Measurements from ENCODE around the gene CROCC2.

Gene CROCC2

DNA sequence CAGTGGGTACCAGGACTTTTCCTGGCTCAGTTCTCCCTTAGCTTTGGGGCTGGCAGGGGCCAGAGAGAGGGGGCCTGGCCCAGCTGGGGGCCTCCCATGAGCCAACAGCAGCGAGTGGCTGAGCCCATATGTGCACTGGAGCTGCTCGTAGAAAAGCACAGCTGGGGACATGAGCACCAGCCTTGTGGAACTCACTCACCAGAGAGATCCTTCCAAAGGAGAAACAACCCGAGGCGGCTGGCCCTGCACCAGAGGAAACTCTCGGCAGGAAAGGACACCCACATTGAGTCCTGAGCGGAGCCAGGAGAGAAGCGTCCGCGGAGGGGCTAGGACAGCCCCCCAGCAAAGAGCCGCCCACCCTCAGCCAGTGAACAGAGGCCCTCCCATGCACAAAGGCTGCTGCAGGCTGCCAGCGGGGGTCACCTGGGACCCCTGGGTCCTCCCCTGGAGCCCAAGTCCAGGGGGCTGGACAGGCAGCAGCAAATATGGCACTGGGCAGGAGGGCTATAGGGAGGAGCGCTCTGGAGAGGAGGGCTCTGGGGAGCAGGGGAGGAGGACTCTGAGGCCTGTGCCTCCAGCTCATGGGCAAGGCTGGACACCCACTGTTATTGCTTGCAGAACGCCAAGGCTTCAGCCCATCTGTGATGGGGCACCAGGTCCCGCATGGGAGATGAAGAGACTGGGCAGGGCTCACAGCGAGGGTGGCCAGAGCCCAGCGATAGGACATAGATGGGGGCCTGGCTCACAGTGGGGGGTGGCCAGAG lies 50.2 kb downstream of the CROCC2 start:
- DNase-seq (ENCODE audit: low read depth), result no peak

DNA sequence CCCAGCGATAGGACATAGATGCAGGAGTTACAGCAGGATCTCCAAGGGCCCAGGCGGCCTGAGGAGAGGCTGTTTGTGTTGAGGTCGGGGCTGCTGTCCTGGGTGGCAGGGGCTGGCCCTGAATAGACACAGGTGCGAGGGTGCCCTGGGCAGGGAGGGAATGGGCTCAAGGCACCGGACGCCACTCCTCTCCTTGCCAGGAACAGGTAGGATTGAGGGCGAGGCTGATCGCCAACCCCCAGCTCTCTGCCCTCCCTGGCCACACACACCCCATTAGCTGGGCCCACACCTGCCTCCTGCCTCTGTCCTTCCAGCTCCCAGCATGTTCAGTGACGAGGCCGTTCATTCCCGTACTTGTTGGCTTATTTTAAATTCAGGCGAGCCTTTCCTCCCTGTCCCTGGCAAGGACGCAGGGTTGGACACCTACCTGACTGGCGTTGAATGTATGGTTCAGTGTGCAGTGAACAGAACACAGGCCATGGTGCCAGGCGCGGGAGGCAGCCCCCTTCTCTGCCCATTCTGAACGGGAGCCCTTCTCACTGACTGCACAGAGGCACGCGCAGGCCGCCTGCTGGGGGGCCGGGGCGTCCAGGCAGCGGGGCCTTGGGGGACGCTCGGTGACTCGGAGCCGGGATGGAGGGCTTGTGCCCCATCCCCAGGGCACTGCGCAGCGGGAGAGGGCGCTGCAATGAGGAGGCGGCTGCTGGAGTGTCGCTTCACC lies 51.0 kb downstream of the CROCC2 start:
- DNase-seq (ENCODE audit: low read depth), result no peak

- DNase-seq (ENCODE audit: low read depth), result no peak
These were observed 51.7 kb downstream of the CROCC2 start for GRCh38 chr2:240957656-240958365.

DNA sequence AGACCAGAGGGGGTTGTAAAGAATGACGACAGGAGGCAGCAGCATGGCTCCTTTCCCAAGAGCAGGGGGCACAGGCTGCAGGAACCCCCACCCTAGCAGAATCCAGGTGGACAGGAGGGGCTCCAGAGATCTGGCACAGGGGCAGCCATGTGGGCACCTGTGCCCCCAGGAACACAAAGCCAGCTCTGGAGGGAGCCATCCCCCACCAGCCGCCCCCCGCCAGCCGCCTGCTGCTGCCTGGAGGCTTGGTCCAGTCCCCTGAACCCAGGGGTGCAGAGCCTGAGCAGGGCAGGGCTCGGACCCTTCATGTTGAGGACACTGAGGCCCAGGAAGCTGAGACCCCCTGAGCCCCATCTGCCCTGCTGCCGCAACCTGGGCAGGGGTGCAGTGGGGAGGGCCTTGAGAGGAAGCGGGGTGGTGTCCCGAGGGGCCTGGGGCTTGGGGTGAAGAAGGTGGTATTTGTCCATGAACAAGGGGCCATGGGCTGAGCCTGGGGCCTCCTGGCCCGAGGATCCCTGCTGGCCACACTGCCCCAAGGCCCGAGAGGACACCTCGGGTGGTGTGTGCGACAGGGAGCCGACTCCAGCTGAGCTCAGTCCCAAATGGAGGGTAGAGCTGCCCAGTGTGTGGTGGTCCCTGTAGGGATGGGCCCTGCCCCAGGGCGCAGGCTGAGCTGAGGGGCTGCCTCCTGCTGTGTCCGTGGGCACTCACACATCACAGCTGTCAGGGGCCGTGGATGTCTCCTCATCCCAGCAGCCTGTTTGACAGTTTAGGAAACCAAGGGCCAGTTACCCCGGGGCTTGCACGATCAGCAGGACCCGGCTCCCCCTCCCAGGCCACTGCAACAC lies 52.5 kb downstream of the CROCC2 start:
- no peak for DNase-seq (ENCODE audit: low read depth)

GRCh38 chr2:240959214-240959940 lies 53.2 kb downstream of the CROCC2 start:
- DNase-seq (ENCODE audit: low read depth), result no peak

DNA sequence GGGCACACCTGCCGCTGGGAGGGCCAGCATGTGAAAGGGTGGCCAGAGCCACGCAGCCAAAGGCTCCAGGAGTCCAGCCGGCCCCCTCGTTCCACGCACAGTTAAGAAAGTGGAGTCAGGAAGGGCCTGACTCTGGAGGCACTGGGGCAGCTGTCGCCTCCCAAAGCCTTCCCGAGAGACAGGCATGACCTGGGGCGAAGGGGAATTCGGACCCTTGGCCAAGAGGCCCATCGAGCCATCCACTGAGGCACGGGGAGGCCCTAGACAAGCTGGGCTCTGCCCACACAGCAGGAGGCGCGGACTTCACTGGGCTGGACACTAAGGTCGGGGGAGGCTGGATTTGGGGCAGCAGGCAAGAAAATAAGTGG lies 53.8 kb downstream of the CROCC2 start:
- no peak for DNase-seq (ENCODE audit: low read depth)

GRCh38 chr2:240960309-240960970 lies 54.3 kb downstream of the CROCC2 start:
- DNase-seq (ENCODE audit: low read depth), result no peak

DNA sequence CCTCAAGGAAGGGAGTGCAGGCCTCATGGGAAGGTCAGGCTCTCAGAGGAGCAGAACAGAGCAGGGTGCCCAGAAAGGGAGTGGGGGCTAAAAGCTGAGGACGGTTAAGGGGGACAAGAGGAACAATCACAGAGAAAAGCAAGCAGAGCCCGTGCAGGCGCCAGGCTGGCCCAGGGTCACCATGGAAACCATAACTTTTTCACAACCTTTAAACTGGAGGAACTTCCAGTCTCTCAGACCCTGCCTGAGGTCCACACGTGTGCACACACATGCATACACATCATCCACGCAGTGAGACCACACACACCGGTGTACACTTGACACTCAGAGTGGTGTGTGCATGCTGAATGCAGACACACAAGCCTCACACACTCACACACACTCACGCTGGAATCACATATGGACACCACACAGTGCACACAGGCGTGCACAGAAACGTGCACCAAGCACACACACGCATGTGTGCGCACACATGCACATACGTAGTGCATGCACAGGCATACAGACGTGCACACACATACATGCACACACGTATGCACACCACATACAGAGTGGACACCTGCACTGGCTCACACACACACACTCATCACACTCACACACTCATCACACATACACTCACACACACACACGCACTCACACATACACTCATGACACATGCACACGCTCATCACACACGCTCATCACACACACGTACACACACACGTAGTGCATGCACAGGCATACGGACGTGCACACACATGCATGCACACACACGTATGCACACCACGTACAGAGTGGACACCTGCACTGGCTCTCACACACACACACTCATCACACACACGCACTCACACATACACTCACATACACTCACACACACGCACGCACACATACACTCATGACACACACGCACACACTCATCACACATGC lies 55.1 kb downstream of the CROCC2 start:
- no peak for DNase-seq (ENCODE audit: low read depth)

DNA sequence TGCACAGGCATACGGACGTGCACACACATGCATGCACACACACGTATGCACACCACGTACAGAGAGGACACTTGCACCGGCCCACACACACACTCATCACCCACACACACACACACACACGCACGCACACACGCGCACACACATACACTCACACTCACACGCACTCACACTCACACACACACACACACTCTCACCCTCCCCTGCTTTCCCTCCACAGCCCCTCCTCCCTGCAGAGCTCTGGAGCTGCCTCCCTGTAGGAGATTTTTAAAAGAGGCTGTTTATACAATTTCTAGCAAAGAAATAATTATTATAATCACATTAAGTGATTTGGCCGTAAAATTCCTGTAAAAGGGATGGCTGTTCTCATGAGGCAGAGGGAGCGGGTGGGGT lies 55.8 kb downstream of the CROCC2 start:
- no peak for DNase-seq (ENCODE audit: low read depth)

- no peak for DNase-seq (ENCODE audit: low read depth)
These were observed 56.3 kb downstream of the CROCC2 start for GRCh38 chr2:240962300-240963064.

GRCh38 chr2:240963065-240963867 lies 57.1 kb downstream of the CROCC2 start:
- DNase-seq (ENCODE audit: low read depth), result no peak

DNA sequence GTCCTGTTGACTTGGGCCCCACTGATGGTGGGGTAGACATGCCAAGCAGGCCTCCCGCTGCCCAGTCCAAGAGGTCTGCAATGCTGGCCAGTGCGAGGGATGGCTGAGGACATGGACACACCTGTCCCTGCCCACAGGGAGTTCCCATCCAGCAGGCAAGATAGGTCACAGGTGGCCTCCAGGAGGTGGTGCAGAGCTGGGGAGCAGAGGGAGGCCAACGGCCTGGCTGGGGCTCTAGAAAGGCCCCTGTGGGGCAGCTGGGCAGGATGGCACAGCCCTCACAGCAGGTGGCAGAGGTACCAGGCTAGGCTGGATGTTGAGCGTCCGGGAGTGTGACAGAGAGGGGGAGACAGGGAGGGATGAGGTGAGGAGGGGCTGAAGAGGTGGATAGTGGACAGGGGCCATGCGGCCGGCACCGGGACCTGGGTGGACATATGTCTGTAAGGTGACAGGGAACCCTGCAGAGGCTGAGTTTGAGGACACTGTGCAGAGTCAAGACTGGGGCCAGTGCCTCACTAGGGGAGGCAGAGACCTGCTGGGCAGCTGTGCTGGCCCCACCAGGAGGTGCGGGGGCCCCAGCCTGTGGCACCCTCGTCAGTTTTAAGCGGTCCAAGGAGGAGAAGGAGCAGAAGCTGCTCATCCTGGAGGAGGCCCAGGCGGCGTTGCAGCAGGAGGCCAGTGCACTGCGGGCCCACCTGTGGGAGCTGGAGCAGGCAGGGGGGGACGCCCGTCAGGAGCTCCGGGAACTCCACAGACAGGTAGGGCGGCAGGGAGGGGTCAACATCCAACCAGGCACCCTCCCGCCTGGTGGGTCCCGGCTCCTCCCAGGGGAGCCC lies 58.0 kb downstream of the CROCC2 start:
- DNase-seq (ENCODE audit: low read depth), result no peak

DNA sequence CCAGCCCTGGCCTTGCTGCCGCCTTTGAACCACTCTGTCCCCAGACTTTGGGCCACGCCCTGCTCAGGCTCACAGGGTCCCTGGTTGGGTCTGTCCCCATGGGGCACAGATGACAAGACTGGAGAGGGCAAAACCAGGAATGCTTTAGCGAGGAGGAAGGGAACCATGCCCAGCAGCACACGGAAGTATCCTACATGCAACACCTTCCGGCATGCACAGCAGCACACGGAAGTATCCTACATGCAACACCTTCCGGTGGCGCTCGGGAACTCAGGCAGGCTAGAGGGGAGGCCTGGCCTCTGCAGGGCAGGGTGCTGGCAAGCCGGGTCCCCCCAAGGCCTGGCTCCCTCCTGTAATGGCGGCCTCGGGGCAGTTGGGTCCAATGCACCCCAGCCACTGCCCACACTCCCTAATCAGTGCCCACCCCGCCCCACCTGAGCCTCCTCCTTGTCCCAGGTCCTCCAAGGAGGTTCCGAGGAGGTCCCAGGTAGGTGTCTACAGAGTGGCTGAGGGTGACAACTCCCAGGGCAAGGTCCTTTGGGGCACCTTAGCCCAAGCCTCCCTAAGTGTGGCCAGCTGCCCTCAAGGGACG lies 58.7 kb downstream of the CROCC2 start:
- DNase-seq (ENCODE audit: low read depth), result no peak

DNA sequence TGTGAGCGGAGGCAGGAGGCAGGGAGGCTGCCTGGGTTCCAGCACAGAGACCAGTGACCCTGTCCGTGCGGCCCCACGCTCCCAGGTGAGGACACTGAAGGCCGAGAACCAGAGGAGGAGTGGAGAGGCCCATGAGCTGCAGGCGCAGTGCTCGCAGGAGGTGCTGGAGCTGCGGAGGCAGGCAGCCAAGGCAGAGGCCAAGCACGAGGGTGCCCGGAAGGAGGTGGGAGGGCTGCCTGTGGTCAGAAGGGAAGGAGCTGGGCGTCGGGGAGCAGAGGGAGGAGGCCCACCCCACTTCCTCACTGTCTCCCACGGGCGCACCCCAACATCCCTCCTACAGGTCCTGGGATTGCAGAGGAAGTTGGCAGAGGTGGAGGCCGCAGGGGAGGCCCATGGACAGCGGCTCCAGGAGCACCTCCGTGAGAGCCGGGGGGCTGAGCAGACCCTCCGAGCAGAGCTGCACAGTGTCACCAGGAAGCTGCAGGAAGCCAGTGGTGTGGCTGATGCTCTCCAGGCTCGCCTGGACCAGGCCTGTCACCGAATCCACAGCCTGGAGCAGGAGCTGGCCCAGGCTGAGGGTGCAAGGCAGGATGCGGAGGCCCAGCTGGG lies 59.3 kb downstream of the CROCC2 start:
- no peak for DNase-seq (ENCODE audit: low read depth)

GRCh38 chr2:240965905-240966456 lies 59.8 kb downstream of the CROCC2 start:
- no peak for DNase-seq (ENCODE audit: low read depth)

DNA sequence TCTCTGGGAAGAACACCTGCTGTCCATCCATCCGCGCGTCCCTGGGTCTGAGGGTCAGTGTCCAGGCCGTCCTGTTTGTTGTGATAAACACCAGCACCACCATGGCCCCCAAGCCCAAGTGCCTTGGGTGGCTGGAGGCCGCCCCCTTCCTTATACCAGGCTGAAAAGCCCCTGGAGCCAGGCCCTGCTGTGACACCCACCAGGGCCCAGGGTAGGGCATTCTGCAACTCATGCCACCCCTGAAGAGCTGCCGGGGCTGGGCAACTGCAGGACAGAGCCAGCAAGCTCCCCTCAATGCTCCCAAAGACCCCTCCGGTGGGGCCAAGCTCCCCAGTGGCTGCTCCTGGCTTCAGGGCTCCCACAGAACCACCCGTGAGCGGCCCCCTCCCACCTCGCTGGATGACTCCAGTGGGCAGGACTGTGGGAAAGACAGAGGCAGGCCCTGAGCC lies 60.3 kb downstream of the CROCC2 start:
- no peak for DNase-seq (ENCODE audit: low read depth)
